GM21423 (cell line): ENCODE data around the gene SLC6A6.
"Not testable (repeated sequence)": the region's sequence is repeated elsewhere in the genome, so short reads cannot be mapped to it uniquely, and the experiment has no call there.

ENCODE experiments used
- ATAC-seq: cut with Tn5 transposase; IDR thresholded peaks from one replicate; pipeline ENCODE4 v1.9.1; 2021; ENCODE audit warnings: mild to moderate bottlenecking, moderate library complexity; ENCODE audit not compliant: unreplicated experiment

Gene SLC6A6

DNA sequence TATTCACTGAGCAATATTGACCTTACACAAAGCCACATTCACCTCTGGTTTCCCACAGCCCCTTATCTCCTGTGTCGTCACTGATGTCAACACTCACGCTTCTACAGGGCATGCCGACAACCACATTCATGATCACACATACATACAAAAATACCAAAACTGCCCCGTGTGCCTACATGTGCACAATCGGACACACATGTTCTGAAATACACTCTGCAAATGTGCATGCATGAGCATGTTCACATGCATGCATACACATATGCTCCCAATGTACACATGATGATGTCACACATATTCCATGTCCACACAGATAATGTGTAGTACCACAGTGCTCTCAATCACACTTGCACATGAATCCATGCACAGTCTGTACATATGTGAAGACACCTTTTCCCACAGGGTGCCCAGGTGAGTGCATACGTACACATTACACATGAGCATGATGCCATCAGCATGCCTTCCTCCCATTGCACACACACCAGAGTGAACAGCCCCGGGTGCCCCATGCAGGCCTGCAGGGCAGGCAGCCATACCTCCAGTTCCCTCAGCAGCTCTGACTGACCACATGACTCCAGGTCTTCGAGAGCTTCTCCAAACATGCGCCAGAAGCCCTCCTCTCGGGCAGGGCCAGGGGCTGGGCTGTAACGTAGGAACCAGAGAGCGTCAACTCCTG lies 100.8 kb downstream of the SLC6A6 start:
- no peak for ATAC-seq

DNA sequence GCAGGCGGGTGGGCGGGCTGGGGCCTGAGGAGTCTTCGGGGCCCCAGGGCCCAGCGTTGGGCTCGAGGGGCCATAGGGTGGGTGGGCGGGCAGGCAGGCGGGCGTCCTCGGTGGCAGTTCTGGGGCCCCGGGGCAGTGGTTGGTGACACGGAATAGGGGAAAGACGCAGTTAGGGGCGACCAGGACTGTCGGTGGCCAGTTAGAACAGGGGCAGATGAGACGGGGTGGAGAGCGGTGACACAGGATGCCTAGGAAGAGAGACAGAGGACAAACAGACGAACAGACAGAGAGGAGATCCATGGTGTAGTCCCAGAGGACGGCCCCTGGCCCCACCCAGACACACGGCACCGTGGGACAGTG lies 101.3 kb downstream of the SLC6A6 start:
- no peak for ATAC-seq

DNA sequence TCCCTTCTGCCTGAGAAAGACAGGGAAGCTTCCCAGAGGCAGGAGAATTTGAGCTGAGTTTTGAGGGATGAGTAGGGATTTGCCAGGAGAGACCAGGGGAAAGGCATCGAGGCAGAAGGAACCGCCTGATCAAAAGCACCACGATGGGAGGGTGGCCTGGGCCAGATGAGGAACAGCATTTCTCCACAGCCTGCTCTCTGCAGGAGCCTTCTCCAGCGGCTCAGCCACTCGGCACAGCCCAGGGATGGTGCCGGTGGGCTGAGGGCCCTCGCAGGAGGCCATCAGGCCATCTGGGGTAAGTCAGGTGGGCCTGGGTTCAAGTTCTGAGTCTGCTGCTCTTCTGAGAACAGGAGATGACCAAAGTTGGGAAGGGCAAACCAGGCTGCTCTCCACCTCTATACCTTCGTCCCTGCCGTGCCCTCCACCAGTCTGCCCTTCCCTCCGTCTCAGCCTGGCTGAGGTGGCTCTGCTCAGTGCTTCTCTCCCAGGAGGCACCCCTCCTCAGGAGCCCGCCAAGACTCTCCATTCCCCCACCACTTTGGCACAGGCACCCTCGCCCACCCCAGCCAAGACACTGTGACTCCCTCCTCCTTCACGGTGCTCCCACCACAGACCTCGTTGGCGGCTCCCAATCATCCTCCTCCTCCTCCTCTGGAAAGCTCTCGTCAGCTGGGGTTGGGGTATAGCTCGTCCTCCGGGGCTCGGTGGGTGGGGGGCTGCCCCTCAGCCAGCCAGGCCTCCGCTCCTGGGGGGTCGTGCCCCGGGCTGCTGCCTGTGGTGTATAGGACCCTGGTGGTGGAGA lies 102.8 kb downstream of the SLC6A6 start:
- no peak for ATAC-seq

DNA sequence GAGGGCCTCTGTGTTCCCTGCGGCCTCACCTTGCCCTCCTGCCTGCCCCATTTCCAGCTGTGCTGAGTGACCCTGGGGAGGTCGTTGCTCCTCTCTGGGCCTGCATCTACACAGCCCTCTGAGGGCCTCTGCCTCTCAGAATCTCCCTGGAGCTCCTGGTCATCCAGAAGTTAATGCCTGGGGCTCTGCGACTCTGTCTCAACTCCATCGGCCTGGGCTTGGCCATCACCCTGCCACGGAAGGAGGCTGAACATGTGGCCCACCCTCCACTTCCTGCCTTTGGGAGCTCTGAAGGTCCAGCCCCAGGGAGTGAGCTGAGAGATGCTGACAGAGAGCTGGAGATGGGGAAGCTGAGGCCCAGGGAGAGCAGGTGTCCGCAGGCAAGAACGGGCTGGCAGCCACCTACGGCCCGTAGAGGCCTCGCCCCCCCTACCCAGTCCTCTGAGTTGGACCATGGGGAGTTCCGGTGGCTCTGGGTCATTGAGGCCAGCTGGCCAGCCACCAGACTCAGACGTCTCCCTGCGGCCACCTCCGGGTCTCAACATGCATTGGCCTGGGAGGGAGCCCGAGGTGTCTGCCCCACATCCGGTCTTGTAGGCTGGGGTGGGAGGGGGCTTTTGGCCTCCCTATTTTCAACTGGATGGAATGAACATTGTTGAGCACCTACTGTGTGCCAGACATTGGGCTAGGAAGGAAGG lies 103.5 kb downstream of the SLC6A6 start:
- ATAC-seq, result no peak

DNA sequence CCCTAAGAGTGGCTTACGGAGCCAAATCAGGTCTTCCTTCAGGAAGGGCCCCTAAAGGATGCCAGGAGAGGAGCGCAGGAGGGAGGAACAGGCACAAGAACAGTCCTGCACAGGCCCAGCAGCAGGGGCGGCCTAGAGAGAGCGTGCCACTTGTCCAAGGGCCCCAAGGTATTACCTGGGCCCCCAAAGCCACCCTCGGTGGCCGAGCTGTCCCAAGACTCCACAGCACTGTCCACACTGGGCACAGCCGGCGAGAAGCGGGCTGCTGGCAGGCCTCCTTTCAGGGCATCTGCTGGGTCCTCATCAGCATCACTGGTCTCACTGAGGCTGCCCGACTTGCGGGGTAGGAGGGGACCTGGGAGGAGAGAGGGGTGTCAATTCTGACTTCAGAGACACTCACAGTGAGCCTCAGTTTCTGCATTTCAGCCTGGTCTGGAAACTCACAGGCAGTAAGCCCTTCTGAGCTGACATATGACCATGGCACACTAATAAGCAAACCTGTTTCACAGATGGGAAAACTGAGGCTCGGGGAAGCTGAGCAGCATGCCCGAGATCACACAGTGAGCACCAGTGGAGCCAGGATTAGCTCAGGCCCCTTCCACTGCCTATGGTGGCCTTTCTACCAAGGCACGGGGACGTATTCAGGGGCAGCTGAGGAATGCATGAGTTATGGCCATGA lies 104.4 kb downstream of the SLC6A6 start:
- no peak for ATAC-seq

DNA sequence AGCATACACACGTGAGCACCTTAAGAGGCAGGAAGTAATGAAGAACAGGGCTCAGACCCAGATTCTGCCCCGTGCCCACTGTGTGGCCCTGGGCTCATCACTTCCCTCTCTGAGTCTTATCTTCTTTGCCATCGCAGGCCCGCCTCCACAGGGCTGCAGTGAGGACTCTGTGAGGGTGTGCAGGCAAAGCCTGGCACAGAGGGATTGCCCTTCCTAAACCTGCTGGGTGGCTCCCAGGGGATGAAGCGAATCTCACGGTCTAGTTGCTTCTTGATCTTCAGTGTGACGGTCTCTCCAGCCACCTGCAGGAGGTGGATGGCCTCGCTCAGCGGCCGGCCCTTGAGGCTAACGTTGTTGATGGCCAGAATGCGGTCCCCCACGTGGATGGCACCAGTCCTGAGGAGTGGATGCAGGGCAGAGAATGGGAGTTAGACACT lies 104.9 kb downstream of the SLC6A6 start:
- ATAC-seq, result no peak

DNA sequence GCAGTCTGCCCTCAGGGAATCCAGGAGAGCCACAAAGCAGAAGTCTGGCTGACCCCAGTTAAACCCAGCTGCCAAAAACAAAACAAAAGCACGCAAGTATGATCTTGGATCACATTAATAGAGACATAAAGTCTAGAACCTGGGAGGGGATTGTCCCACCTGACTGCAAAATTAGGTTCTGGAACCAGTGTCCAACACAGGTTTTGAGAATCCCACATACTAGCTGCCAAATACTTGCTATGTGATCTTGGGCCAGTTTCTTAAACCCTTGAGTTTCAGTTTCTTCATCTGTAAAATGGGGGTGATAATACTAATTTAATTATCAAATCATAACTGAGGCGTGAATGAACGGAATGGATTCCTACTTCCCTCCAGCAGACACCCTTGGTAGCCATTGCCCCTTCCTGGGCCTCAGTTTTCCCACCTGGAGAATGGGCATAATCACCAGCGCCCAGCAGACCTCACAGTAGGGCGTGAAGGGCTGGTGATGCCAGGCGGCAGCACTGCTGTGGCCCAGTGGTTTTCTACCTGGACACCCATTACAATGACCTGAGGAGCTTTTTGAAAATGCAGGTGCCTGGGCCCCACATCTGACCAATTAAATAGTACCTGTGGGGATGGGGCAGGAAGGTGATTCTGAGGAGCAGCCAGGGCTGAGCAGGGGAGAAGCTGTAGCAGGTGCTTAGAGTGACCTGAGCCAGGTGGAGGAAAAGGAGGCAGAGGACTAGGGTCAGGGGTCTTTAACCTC lies 105.5 kb downstream of the SLC6A6 start:
- no peak for ATAC-seq

DNA sequence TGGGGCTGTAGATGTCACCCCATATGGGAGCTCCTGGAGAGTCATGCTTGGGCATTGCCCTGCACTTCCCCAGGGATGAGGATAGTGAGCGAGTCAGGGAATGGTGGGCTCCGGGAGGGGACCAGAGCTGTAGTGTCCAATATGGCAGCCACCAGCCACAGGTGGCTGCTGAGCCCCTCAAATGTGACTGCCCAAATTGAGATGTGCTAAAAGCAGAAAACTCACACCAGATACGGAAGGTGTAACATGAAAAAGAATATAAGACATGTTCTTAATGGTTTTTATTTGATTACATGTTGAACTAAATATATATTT lies 106.1 kb downstream of the SLC6A6 start:
- no peak for ATAC-seq

DNA sequence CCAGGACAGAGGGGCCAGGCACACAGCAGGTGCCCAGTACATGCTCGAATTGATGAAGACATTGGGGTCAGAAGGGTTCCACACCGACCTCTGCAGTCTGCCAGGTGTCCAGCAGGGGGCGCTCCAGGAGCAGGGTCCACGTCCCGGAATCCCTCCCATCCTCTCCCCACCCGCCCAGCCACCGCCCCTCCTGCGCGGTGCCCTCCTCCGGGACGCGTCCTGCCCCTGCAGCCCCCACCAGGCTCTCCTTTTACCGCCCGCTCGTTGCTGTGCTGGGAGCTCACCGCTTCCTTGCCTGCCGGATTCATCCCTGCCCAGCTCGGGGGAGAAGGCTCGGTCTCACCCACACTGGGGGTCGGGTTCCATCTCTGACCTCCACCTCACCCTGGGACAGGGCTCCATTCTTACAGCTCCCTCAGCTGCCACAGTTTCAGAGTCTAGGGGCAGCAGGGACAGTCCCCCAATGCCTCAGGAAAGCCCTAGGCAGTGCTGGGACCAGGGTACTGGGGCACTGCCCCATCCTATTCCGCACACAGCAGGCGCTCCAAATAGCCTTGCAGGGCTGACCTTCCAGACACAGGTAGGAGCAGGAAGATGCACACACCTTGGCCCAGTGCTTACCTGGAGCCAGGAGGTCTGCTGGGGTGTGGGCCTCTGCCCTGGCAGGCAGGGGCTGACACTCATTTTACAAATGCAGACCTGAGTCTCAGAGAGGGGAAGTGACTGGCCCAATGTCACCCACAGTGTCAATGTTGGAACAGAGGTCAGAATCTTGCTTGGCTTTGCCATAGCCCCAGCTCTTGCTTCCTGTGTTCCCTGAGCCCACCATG lies 106.8 kb downstream of the SLC6A6 start:
- ATAC-seq, result peak; percentile 61

DNA sequence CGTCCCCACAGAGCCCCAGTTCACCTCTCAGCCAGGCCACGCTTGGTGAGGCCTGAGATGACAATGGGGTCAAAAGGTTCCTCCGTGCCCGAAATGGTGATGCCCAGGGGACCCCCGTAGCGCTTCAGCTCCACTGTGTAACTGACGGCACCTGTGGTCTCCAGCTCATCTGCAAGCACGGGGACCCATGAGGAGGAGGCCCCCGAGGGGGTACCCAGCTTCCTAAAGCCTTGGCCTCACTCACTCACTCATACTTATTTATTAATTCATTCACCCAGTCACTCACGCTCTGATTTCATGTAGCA lies 107.3 kb downstream of the SLC6A6 start:
- no peak for ATAC-seq

DNA sequence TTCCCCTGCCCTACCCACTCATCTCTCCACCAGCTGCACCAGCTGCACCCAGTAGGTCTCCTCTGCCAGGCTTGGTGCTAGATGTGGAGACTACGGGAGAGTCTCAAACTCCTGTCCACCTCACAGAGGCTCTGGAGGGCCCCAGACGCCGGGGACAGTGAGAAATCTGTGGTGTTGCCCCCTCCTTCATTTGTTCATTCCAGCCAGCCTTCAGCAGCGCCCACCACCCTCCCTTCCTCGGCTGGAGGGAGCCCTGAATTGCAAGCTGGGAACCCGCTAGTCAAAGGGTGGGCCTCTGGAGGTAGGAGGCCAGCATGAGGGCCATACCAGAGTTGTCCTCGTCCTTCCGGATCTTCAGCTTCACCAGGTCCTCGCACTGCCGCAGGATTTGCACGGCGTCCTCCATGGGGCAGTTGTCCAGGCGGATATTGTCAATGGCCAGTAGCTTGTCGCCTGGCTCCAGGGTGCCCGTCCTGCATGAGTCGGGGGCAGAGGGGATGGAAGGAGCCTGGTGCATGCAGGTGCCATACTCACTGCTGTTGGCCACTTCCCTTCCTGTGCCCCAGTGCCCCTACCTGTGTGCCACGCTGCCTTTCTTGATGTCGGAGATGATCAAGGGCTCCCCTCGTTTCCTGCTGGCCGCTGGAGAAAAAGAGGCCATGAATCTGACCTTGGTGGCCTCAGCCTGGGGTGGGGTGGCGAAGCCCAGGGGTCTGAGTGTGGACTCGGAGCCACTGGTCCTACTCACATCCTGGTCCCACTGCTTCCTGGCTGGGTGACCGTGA lies 108.6 kb downstream of the SLC6A6 start:
- no peak for ATAC-seq

DNA sequence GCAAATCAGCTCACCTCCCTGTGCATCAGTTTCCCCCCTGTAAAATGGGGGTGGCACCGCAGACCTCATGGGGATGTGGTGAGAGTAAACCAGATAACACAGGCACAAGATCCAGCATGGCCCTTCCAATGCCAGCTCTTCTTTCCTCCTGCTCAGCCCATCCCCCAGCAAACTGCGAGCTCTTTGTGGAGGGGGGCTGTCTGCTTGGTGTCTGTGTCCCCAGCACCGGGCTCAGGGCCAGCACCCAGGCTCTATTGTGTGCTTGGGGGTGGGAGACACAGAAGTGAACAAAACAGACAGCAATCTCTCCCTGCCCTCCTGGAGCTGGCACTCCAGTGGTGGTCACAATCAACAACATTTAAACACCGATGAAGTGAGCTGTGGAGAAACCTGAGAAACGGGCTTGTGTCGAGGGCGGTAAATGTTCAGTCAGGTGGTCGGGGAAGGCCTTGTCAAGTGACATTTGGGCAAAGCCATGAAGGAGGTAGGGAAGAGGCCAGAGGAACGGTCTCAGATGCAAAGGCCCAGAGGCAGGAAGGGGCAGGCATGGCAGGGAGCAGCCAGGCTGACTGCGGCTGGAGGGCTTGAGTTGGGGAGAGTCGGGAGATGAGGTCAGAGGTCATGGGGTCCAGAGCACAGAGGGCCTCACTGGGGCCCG lies 109.3 kb downstream of the SLC6A6 start:
- no peak for ATAC-seq

DNA sequence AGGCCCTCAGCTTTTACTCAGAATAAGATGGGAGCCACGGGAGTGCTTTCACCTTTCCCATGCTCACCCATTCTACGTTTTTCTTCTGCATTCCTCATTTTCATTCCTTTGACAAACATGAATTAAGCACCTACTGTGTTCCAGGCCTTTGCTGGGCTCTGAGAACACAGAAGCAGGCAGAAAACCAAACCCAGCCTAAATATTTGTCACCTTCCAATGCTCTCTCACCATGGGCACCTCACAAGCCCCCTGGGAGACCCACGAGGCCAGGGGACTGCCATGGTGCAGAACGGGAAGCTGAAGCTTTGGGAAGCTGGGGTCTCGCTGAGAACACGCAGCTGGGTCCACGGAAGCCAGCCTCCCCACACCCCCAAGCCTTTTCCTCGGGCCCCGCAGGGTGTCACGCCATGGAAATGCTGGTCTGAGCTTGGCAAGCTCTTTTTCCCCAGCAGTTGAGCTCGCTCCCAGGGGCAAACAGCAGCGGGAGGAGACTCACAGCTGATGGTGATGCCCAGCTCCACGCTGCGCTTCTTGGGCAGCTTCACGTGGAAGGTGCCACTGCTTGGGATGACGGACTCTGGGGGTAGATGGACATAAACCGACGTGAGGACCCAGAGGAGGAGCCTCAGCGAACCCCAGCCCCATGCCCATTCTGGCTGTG lies 110.0 kb downstream of the SLC6A6 start:
- ATAC-seq, result no peak

DNA sequence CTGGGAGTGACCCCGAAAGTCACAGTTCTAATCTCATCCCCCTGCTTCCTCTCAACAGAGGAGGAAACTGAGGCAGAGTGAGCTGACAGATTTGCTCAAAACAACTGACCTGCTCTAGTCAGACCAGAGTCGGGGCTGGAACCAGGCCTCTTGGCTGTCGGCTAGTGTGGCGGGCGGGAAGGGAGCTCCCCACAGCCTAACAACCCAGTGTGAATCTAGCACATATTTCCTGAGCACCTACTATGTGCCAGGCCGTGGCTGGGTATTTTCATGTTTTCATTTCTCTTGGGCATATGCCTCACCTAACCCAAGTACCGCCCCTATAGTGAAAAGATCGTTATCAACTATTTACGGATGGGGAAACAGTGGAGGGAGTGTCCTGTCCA lies 110.5 kb downstream of the SLC6A6 start:
- ATAC-seq, result no peak

DNA sequence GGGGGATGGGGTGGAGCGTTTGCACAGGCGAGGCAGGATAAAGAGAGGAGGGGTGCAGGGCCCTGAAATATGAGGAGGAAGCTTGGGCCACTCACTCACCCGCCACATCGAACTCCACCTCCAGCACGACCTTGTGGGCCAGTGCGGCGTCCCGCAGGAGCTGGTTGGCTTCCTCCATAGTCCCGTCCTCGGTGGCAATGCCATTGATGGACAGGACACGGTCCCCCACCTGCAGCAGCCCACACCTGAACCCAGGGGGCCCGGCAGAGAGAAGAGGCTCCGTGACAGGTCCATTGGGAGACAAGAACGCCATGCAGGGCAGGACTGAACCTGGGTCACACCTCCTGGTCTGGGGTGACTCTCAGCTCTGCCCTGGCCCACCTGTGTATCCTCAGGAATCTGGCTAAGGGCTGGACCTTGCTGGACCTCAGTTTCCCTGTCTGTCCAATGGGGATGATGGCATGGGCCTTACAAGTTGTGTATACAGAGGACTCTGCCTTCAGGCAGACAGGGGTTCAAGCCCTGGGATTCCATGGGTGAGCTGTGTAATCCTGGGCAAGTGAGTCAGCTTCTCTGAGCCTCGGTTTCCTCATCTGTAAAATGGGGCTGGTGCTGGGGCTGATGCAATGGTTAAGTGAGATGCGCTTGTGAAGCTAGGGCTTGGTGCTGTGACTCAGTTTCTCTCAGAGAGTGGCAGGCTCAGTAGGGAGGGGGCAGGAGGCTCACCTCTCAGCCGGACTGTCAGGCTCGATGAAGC lies 111.3 kb downstream of the SLC6A6 start:
- ATAC-seq, result no peak

DNA sequence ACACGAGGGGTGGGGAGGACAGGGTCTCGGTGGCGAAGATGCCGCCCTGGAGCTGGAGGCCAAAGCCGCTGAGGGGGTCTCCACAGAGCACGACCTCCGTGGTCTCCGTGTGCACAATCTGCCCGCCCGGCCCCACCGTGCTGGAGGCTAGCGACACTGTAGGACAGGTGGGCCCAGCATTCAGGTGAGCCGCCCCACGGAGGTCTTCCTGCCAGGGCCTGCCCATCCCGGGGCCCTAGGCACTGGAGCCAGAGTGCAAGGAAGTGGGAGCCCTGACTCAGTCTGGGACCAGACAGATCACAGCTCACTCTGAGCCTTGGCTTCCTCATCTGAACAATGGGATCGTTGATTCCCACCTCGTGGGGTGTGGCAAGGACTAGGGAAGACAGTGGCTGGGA lies 111.9 kb downstream of the SLC6A6 start:
- ATAC-seq, result no peak

DNA sequence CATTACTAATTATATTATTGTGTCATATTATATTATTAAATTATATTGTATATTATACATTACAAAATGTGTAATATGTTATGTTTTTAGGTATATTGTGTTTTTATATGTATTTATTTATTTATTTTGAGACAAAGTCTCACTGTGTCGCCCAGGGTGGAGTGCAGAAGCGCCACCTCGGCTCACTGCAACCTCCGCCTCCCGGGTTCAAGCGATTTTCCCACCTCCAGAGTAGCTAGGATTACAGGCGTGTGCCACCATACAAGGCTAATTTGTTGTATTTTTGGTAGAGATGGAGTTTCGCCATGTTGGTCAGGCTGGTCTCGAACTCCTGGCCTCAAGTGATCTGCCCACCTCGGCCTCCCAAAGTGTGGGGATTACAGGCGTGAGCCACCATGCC lies 113.1 kb downstream of the SLC6A6 start:
- not testable (repeated sequence) for ATAC-seq
